Right renal cortex interstitium (tissue), 3 donors: Measurements from ENCODE around the gene FBP2. TPM values are rescaled to one million over a fixed set of nuclear protein-coding genes. Genes with fewer than 3 reads are reported as not detected.

Experiments used
- DNase-seq, 3 donors: peaks; one replicate each; pipeline ENCODE4 v3.0.0-alpha.2; 2013; ENCODE audit warnings: low read depth in 3 of 3, low spot score in 2 of 3
- polyA plus RNA-seq, 3 donors: library from polyadenylated mRNA; unstranded; fragments of 120-200 nt; gene quantifications; one replicate each; pipeline ENCODE4 v1.2.1, GENCODE V29; 2013; ENCODE audit not compliant: insufficient read length in 3 of 3

FBP2 gene
- polyA plus RNA-seq, 3 donors, result 0.10 to 0.21 TPM; not detected in 1

DNA sequence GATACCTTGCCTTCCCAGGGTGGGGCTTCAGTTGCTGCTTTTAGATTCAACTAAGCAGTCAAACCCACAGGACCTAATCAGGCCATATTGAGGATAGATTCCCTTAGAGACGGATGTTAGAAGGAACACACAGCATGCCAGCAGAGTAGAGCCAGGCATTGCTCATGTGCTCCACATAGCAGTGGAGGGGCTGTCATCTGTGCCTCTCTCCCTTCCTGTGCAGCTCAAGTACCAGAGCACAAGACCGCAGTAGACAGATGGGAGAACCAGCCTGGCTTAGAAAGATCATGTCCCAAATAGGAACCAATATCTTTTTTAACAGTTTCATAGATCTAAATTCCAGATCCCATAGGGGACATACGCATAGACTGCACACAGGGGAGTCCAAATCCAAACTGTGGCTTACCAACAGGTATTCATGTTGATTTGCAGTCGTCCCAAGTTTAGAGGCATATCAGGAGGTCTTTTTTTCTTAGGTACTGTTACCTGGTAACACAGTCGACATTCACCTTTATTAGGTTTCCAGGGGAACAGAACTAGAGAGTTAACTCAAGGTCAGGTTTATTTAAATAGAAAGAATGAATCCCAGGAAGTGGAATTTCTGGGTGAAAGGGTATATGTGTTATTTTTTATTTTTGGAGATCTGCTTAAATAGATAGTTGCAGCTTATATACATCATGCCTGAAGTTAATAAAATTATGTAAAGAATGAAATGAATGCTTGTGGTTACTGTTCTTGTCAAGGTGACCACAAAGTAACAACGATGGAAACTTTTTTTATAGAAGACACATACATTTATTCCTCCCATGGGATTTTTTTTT, 82.3 kb downstream of the FBP2 start:
- no peak for DNase-seq

Other genes with a start within 250 kb of the FBP2 start
- under 1 TPM; 0.21 to 0.54 (median 0.50) TPM for gene PCAT7, start 38.7 kb downstream of the FBP2 start, polyA plus RNA-seq
- 10 to 100 TPM; 51.3 to 59.1 (median 54.4) TPM for gene FBP1, start 45.7 kb upstream of the FBP2 start, polyA plus RNA-seq
- gene AOPEP, start 132.9 kb upstream of the FBP2 start, polyA plus RNA-seq, result 10 to 100 TPM; 47.3 to 58.7 (median 51.8) TPM